Loucy (cell line): ENCODE measurements around the gene SECTM1.
A peak's percentile ranks its signal among the peaks of the same experiment; 100 is the strongest.

Source experiments
- H2AFZ ChIP-seq: fragments of 200-600 bp; sonication (generic); 2 replicates; pipeline ENCODE4 v1.6.0; 2016; ENCODE audit warnings: antibody characterized with exemption, mild to moderate bottlenecking, low read length, moderate library complexity
- H3F3A ChIP-seq: fragments of 200-600 bp; 2 replicates; pipeline ENCODE4 v1.6.0; 2016; ENCODE audit warnings: antibody characterized with exemption, low read depth, mild to moderate bottlenecking
- H3K27me3 ChIP-seq: fragments of 200-600 bp; sonication (generic); 2 replicates; pipeline ENCODE4 v1.6.1; 2014; ENCODE audit warnings: low read length, mild to moderate bottlenecking; ENCODE audit not compliant: insufficient read depth, poor library complexity, severe bottlenecking
- H3K36me3 ChIP-seq: fragments of 200-600 bp; sonication (generic); 2 replicates; pipeline ENCODE4 v1.6.1; 2016; ENCODE audit warnings: low read length; ENCODE audit not compliant: insufficient read depth
- H3K4me1 ChIP-seq: fragments of 200-600 bp; sonication (generic); 2 replicates; pipeline ENCODE4 v1.5.1; 2014; ENCODE audit warnings: low read length, mild to moderate bottlenecking; ENCODE audit not compliant: insufficient read depth, poor library complexity, severe bottlenecking
- H3K4me2 ChIP-seq: fragments of 200-600 bp; sonication (generic); 2 replicates; pipeline ENCODE4 v1.6.0; 2014; ENCODE audit warnings: antibody characterized with exemption, low read length, low read depth, mild to moderate bottlenecking; ENCODE audit not compliant: poor library complexity, severe bottlenecking
- H3K4me3 ChIP-seq: fragments of 200-600 bp; sonication (generic); 2 replicates; pipeline ENCODE4 v1.5.1; 2014; ENCODE audit warnings: low read length, mild to moderate bottlenecking, mixed read lengths; ENCODE audit not compliant: poor library complexity, severe bottlenecking
- H3K79me2 ChIP-seq: fragments of 200-600 bp; sonication (generic); 2 replicates; pipeline ENCODE4 v1.6.1; 2014; ENCODE audit warnings: low read length; ENCODE audit not compliant: insufficient read depth
- H3K9ac ChIP-seq: fragments of 200-600 bp; sonication (generic); 2 replicates; pipeline ENCODE4 v1.6.0; 2014; ENCODE audit warnings: mild to moderate bottlenecking, low read depth, low read length, moderate library complexity; ENCODE audit not compliant: poor library complexity, severe bottlenecking
- H3K9me2 ChIP-seq: fragments of 200-600 bp; sonication (generic); replicated peaks from 2 replicates; pipeline ENCODE4 v1.6.1; 2016; ENCODE audit warnings: low read depth, low read length, mixed read lengths
- H3K9me3 ChIP-seq: fragments of 200-600 bp; sonication (generic); 2 replicates; pipeline ENCODE4 v1.6.1; 2014; ENCODE audit warnings: mild to moderate bottlenecking, antibody characterized with exemption, low read length, low read depth; ENCODE audit not compliant: insufficient read depth
- H4K20me1 ChIP-seq: fragments of 200-600 bp; sonication (generic); 2 replicates; pipeline ENCODE4 v1.6.0; 2014; ENCODE audit warnings: antibody characterized with exemption, low read length, mild to moderate bottlenecking; ENCODE audit not compliant: insufficient read depth, poor library complexity, severe bottlenecking
- EZH2phosphoT487 ChIP-seq: fragments of 200-600 bp; IDR thresholded peaks from 2 replicates; pipeline ENCODE4 v1.6.1; 2018; ENCODE audit warnings: antibody characterized with exemption, mild to moderate bottlenecking, moderate library complexity, borderline replicate concordance
- TF ChIP-seq, protein P1 (sequence below): fragments of 200-600 bp; sonication (generic); conservative IDR thresholded peaks from 2 replicates; pipeline ENCODE4 v1.5.1; 2014; ENCODE audit warnings: mild to moderate bottlenecking, antibody characterized with exemption, low read length

SECTM1 gene

DNA sequence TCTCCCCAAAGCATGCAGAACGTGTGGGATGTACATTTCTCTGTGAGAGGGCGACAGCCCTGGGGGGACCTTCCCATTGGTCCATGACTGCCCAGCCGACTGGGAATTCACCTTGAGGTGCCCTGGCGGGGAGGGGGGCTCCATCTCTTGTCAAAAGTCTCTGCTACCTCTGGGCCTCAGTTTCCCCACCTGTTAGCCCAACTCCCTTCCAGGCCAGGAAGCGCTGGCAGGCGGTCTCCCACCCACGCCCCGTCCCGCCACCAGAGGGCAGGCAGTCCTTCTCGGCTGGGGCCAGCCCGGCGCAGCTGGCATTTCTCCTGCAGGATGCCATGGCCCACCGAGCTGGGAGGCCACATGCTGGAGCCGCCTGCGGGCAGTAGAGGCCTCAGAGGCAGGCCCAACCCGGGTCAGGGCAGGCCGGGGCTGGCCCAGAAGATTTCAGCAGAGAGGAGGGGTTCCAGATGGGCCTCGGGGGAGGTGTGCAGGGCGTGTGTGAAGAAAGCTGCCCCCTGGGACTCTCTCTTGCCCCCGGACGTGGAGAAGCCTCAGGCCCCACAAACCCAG is 32.8 kb downstream of the SECTM1 start:
- H3K9me3 ChIP-seq, result no peaks in the 10 kb centered on the region
- H3K4me3 ChIP-seq, result peak overlapping the region; percentile 78
- peaks cover 90% of the 10 kb centered on the region for H3K4me1 ChIP-seq
- no peak for TF ChIP-seq EZH2phosphoT487
- TF ChIP-seq, protein P1, sequence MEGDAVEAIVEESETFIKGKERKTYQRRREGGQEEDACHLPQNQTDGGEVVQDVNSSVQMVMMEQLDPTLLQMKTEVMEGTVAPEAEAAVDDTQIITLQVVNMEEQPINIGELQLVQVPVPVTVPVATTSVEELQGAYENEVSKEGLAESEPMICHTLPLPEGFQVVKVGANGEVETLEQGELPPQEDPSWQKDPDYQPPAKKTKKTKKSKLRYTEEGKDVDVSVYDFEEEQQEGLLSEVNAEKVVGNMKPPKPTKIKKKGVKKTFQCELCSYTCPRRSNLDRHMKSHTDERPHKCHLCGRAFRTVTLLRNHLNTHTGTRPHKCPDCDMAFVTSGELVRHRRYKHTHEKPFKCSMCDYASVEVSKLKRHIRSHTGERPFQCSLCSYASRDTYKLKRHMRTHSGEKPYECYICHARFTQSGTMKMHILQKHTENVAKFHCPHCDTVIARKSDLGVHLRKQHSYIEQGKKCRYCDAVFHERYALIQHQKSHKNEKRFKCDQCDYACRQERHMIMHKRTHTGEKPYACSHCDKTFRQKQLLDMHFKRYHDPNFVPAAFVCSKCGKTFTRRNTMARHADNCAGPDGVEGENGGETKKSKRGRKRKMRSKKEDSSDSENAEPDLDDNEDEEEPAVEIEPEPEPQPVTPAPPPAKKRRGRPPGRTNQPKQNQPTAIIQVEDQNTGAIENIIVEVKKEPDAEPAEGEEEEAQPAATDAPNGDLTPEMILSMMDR, result peak; percentile 89
- H3K9me2 ChIP-seq, result no peaks in the 10 kb centered on the region
- no peaks in the 10 kb centered on the region for H3K36me3 ChIP-seq
- H4K20me1 ChIP-seq, result no peaks in the 10 kb centered on the region
- peaks cover 13% of the 10 kb centered on the region; the same call in 1 of the 2 replicates for H3F3A ChIP-seq
- peak overlapping the region; percentile 87 for H3K4me2 ChIP-seq
- peak overlapping the region; percentile 98 for H3K9ac ChIP-seq
- H2AFZ ChIP-seq, result no peak overlapping the region
- H3K27me3 ChIP-seq, result no peaks in the 10 kb centered on the region
- H3K79me2 ChIP-seq, result peaks cover 26% of the 10 kb centered on the region

DNA sequence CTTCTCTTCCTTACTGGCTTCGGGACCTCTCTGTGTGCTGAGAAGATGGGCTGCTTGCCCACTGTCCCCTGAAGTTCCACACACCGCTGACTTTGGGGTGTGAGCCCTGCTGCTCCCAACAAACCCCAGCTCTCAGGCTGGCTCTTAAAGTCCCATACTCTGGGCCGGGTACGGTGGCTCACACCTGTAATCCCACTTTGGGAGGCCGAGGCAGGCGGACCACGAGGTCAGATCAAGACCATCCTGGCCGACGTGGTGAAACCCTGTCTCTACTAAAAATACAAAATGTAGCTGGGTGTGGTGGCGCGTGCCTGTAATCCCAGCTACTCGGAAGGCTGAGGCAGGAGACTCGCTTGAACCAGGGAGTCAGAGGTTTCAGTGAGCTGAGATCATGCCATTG is 33.3 kb downstream of the SECTM1 start:
- no peaks in the 10 kb centered on the region for H3K9me3 ChIP-seq
- no peak overlapping the region for H2AFZ ChIP-seq
- no peaks in the 10 kb centered on the region for H4K20me1 ChIP-seq
- peaks cover 7% of the 10 kb centered on the region; the same call in 1 of the 2 replicates for H3F3A ChIP-seq
- TF ChIP-seq, protein P1, result no peak
- TF ChIP-seq EZH2phosphoT487, result no peak
- H3K79me2 ChIP-seq, result peaks cover 21% of the 10 kb centered on the region
- H3K27me3 ChIP-seq, result no peaks in the 10 kb centered on the region
- H3K9ac ChIP-seq, result peak overlapping the region; percentile 93
- peak overlapping the region; percentile 87 for H3K4me2 ChIP-seq
- peaks cover 84% of the 10 kb centered on the region for H3K4me1 ChIP-seq
- H3K4me3 ChIP-seq, result no peak overlapping the region
- no peaks in the 10 kb centered on the region for H3K36me3 ChIP-seq
- H3K9me2 ChIP-seq, result no peaks in the 10 kb centered on the region

DNA sequence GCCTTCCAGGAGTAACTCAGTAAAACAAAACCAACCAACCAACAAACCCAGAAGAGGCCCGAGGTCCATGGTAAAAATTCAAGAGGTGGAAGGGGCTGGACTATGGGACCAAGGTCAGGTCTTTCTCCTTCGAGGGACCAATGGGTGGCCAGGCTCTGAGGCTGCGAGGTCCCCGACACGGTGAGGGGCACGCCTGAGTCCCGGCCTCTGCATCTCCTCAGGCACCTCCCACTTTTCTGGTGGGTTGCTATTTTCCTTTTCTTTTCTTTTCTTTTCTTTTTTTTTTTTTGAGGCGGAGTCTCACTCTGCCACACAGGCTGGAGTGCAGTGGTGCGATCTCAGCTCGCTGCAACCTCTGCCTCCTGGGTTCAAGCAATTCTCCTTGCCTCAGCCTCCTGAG is 34.1 kb downstream of the SECTM1 start:
- no peak for TF ChIP-seq EZH2phosphoT487
- TF ChIP-seq, protein P1, result no peak
- Histone ChIP-seq H3K9me3 (no peaks in the 10 kb centered on the region), H3F3A (peaks cover 7% of the 10 kb centered on the region; the same call in 1 of the 2 replicates), H3K36me3 (no peaks in the 10 kb centered on the region), H3K4me3 (no peak overlapping the region), H3K9ac (peak overlapping the region; percentile 93), H2AFZ (no peak overlapping the region), H3K9me2 (no peaks in the 10 kb centered on the region), H3K4me2 (peak overlapping the region; percentile 99), H3K4me1 (peaks cover 80% of the 10 kb centered on the region), H4K20me1 (no peaks in the 10 kb centered on the region), H3K79me2 (peaks cover 14% of the 10 kb centered on the region; the same call in 1 of the 2 replicates), H3K27me3 (no peaks in the 10 kb centered on the region)
